H1 (cell line): ENCODE data around the gene COL26A1. TPM values are rescaled to one million over a fixed set of nuclear protein-coding genes. Genes with fewer than 3 reads are reported as not detected.
A peak's percentile ranks its signal among the peaks of the same experiment; 100 is the strongest.

Experiments
- CTCF ChIA-PET: fragments of 300-600 bp; sonication (Branson Sonifier 250); formaldehyde crosslinking; loops from one replicate; lab custom pipeline; 2021; ENCODE audit not compliant: partially characterized antibody; lab: Charles Lee
- POLR2A ChIA-PET: fragments of 300-600 bp; sonication (Branson Sonifier 250); formaldehyde crosslinking; loops from one replicate; lab custom pipeline; 2021; ENCODE audit warnings: inconsistent platforms; ENCODE audit not compliant: partially characterized antibody; lab: Charles Lee
- DNase-seq, 2 experiments: peaks; one replicate each; pipeline versions ENCODE4 v3.0.0 to v3.0.0-alpha.2; 2010 to 2022; ENCODE audit warnings: low spot score in 2 of 2, low read depth in 1 of 2, mixed read lengths in 1 of 2
- FAIRE-seq: peaks from 2 replicates; lab custom pipeline; 2011; peaks lifted over from hg19 to GRCh38; lab: Jason Lieb, UNC
- H2AFZ ChIP-seq: 2 replicates; pipeline ENCODE4 v1.8.1; 2012; ENCODE audit warnings: low read length, inconsistent platforms
- H2AK5ac ChIP-seq: 2 replicates; pipeline ENCODE4 v1.6.1; 2013; ENCODE audit warnings: low read depth, low read length
- H2BK120ac ChIP-seq: replicated peaks from 2 replicates; pipeline ENCODE3; 2013; ENCODE audit warnings: low read depth, low read length, inconsistent platforms
- H2BK12ac ChIP-seq: 2 replicates; pipeline ENCODE4 v1.6.1; 2013; ENCODE audit warnings: low read depth, low read length
- H2BK15ac ChIP-seq: 2 replicates; pipeline ENCODE4 v1.6.1; 2013; ENCODE audit warnings: low read length
- H2BK20ac ChIP-seq: 2 replicates; pipeline ENCODE4 v1.6.1; 2013; ENCODE audit warnings: low read length
- H2BK5ac ChIP-seq: 2 replicates; pipeline ENCODE4 v1.6.1; 2013; ENCODE audit warnings: low read depth, low read length
- H3K14ac ChIP-seq: 2 replicates; pipeline ENCODE4 v1.6.1; 2013; ENCODE audit warnings: inconsistent platforms; ENCODE audit not compliant: insufficient read length
- H3K18ac ChIP-seq: 2 replicates; pipeline ENCODE4 v1.6.1; 2013; ENCODE audit warnings: low read length; ENCODE audit errors: extremely low read depth
- H3K23ac ChIP-seq: 2 replicates; pipeline ENCODE4 v1.6.1; 2013; ENCODE audit warnings: inconsistent platforms; ENCODE audit not compliant: insufficient read length
- H3K23me2 ChIP-seq: 2 replicates; pipeline ENCODE4 v1.6.1; 2013; ENCODE audit warnings: low read depth, low read length
- H3K27ac ChIP-seq: 2 replicates; pipeline ENCODE4 v1.6.1; 2011; ENCODE audit warnings: low read depth, low read length, inconsistent platforms
- H3K27me3 ChIP-seq, 4 experiments: replicated peaks in 1 of 4; 1 replicate in 1 of 4; 2 replicates in 3 of 4; pipeline versions ENCODE4 v1.6.1 to v1.8.1; 2011 to 2013; ENCODE audit warnings: low read length in 3 of 4, mild to moderate bottlenecking in 3 of 4, inconsistent platforms in 2 of 4, mixed read lengths in 2 of 4, moderate library complexity in 1 of 4; ENCODE audit not compliant: control insufficient read depth in 3 of 4, insufficient read depth in 3 of 4; ENCODE audit errors: extremely low read depth in 1 of 4
- H3K36me3 ChIP-seq, 4 experiments: 2 replicates each; pipeline versions ENCODE4 v1.6.1 to v1.8.1; 2011 to 2013; ENCODE audit warnings: mild to moderate bottlenecking in 4 of 4, low read length in 3 of 4, moderate library complexity in 2 of 4, control low read depth in 1 of 4, inconsistent platforms in 1 of 4; ENCODE audit not compliant: insufficient read depth in 4 of 4, control insufficient read depth in 2 of 4
- H3K4ac ChIP-seq: replicated peaks from 2 replicates; pipeline ENCODE3; 2013; ENCODE audit warnings: low read length, low read depth, mixed read lengths, inconsistent platforms; ENCODE audit not compliant: insufficient read length
- H3K4me1 ChIP-seq, 4 experiments: replicated peaks in 1 of 4; 1 replicate in 1 of 4; 2 replicates in 3 of 4; pipeline versions ENCODE4 v1.6.1 to v1.8.1; 2011 to 2013; ENCODE audit warnings: low read length in 3 of 4, inconsistent platforms in 2 of 4, mixed read lengths in 1 of 4; ENCODE audit not compliant: insufficient read depth in 4 of 4, control insufficient read depth in 3 of 4
- H3K4me2 ChIP-seq, 2 experiments: 2 replicates each; pipeline versions ENCODE4 v1.6.1 to v1.8.1; 2011 to 2013; ENCODE audit warnings: low read depth in 2 of 2, low read length in 2 of 2, control low read depth in 1 of 2, inconsistent platforms in 1 of 2, mild to moderate bottlenecking in 1 of 2; ENCODE audit not compliant: insufficient read depth in 1 of 2
- H3K4me3 ChIP-seq, 4 experiments: fragments of 200-600, 300-600 bp in 1 of 4; sonication (generic), shearing (Covaris generic), sonication (Bioruptor Twin) in 1 of 4; 2 replicates each; pipeline versions ENCODE4 v1.5.1 to v1.8.1; 2011 to 2016; ENCODE audit warnings: low read length in 4 of 4, low read depth in 3 of 4, control low read depth in 2 of 4, inconsistent platforms in 2 of 4, mild to moderate bottlenecking in 2 of 4, mixed read lengths in 1 of 4, moderate library complexity in 1 of 4; ENCODE audit not compliant: insufficient read depth in 2 of 4; ENCODE audit errors: extremely low read depth in 1 of 4
- H3K56ac ChIP-seq: replicated peaks from 2 replicates; pipeline ENCODE3; 2013; ENCODE audit warnings: low read depth, mild to moderate bottlenecking, mixed read lengths, low read length, inconsistent platforms; ENCODE audit not compliant: insufficient read length
- H3K79me1 ChIP-seq: 2 replicates; pipeline ENCODE4 v1.6.1; 2013; ENCODE audit warnings: low read depth, low read length, control low read depth
- H3K79me2 ChIP-seq, 2 experiments: 2 replicates each; pipeline versions ENCODE4 v1.6.1 to v1.8.1; 2012 to 2013; ENCODE audit warnings: low read length in 2 of 2, mild to moderate bottlenecking in 2 of 2, inconsistent platforms in 1 of 2; ENCODE audit not compliant: insufficient read depth in 2 of 2, control insufficient read depth in 1 of 2
- H3K9ac ChIP-seq, 4 experiments: replicated peaks in 1 of 4; 1 replicate in 1 of 4; 2 replicates in 3 of 4; pipeline versions ENCODE4 v1.6.1 to v1.8.1; 2011 to 2013; ENCODE audit warnings: low read depth in 3 of 4, low read length in 3 of 4, control low read depth in 2 of 4, mild to moderate bottlenecking in 2 of 4, moderate library complexity in 2 of 4, inconsistent platforms in 1 of 4; ENCODE audit errors: extremely low read depth in 1 of 4
- H3K9me3 ChIP-seq, 2 experiments: 2 replicates each; pipeline versions ENCODE4 v1.6.1 to v1.8.1; 2012 to 2013; ENCODE audit warnings: mild to moderate bottlenecking in 2 of 2, moderate library complexity in 2 of 2, control low read depth in 1 of 2, inconsistent platforms in 1 of 2, low read depth in 1 of 2, low read length in 1 of 2, mixed read lengths in 1 of 2; ENCODE audit not compliant: insufficient read depth in 2 of 2
- H4K20me1 ChIP-seq, 2 experiments: replicated peaks in 1 of 2; 2 replicates each; pipeline versions ENCODE3 to v1.8.1; 2011 to 2013; ENCODE audit warnings: inconsistent platforms in 2 of 2, low read length in 2 of 2, mild to moderate bottlenecking in 1 of 2; ENCODE audit not compliant: insufficient read depth in 2 of 2, control insufficient read depth in 1 of 2
- H4K5ac ChIP-seq: 2 replicates; pipeline ENCODE4 v1.6.1; 2013; ENCODE audit warnings: low read length, low read depth, mixed read lengths, inconsistent platforms; ENCODE audit not compliant: insufficient read length
- H4K8ac ChIP-seq: 2 replicates; pipeline ENCODE4 v1.8.0; 2013; ENCODE audit warnings: mild to moderate bottlenecking, moderate library complexity, low read length, inconsistent platforms; ENCODE audit not compliant: insufficient read depth; ENCODE audit errors: extremely low read depth
- H4K91ac ChIP-seq: replicated peaks from 2 replicates; pipeline ENCODE3; 2013; ENCODE audit warnings: low read length, mixed read lengths, inconsistent platforms; ENCODE audit not compliant: insufficient read length
- HDAC6 ChIP-seq: IDR thresholded peaks from one replicate; pipeline ENCODE4 v1.7.1; 2012; ENCODE audit warnings: low read depth, mild to moderate bottlenecking, inconsistent platforms, low read length, moderate library complexity
- JUN ChIP-seq: IDR thresholded peaks from 2 replicates; pipeline ENCODE4 v1.6.1; 2011; ENCODE audit warnings: low read depth, mild to moderate bottlenecking, improper control_type of control experiment, low read length
- KDM4A ChIP-seq: IDR thresholded peaks from one replicate; pipeline ENCODE4 v1.7.1; 2012; ENCODE audit warnings: low read depth, mild to moderate bottlenecking, moderate library complexity, low read length, inconsistent platforms; ENCODE audit not compliant: severe bottlenecking
- NRF1 ChIP-seq: IDR thresholded peaks from 2 replicates; pipeline ENCODE4 v1.6.1; 2011; ENCODE audit warnings: mild to moderate bottlenecking, low read depth, low read length, improper control_type of control experiment
- RAD21 ChIP-seq, 2 experiments: IDR thresholded peaks in 1 of 2; conservative IDR thresholded peaks in 1 of 2; 2 replicates each; pipeline ENCODE4 v1.6.1; 2011; ENCODE audit warnings: low read depth in 2 of 2, low read length in 2 of 2, improper control_type of control experiment in 1 of 2, inconsistent platforms in 1 of 2, mild to moderate bottlenecking in 1 of 2, moderate library complexity in 1 of 2
- TEAD4 ChIP-seq: IDR thresholded peaks from 2 replicates; pipeline ENCODE4 v1.6.1; 2012; ENCODE audit warnings: low read depth, low read length, inconsistent platforms, mixed read lengths
- WGBS, 2 experiments: shearing (Covaris generic) in 1 of 2; methylation state at CpG; one replicate each; pipeline versions ENCODE4 v1.1.6 to v1.1.7; 2013 to 2015; ENCODE audit warnings: low lambda C conversion rate in 2 of 2, mixed read lengths in 2 of 2, inconsistent platforms in 1 of 2, low coverage in 1 of 2, missing lambda C conversion rate in 1 of 2; ENCODE audit not compliant: insufficient replicate concordance in 2 of 2, insufficient coverage in 1 of 2, insufficient read length in 1 of 2; ENCODE audit errors: extremely low coverage in 1 of 2, missing lambda C conversion rate in 1 of 2; 5-methylcytosine and 5-hydroxymethylcytosine counted together
- polyA plus RNA-seq, 7 experiments: library from polyadenylated mRNA; depleted of rRNA in 3 of 7; stranded (reverse) in 5 of 7; unstranded in 2 of 7; fragments of >200 nt in 5 of 7; fragments of 200-250 nt in 2 of 7; gene quantifications; 1 replicate in 5 of 7; 2 replicates in 1 of 7; 4 replicates in 1 of 7; pipeline versions ENCODE4 v1.2.1 to v1.2.3, GENCODE V29; 2011 to 2013; ENCODE audit warnings: missing spikeins in 2 of 7, mixed read lengths in 2 of 7
- total RNA-seq: library from RNA; stranded (reverse); fragmentation: NEBNext Ultra II Directional; extraction: Animal tissue kit (Norgen Biotek cat#: 25700); gene quantifications from 2 replicates; pipeline ENCODE4 v1.2.1, GENCODE V29; 2021

The COL26A1 gene
- total and polyA plus RNA-seq, 2 of the 8 experiments (the other 6 are each of a cell fraction or from before 2014, with no cell fraction given) = 51.1 to 68.8 TPM

- no peak overlapping the region for H3K14ac ChIP-seq
- peaks cover 5% of the 10 kb centered on the region; the same call in 1 of the 2 replicates for H3K23me2 ChIP-seq
- peaks cover 4% of the 10 kb centered on the region for H3K79me1 ChIP-seq
- peaks cover 2 to 3% (median 3%) of the 10 kb centered on the region in 4 experiments for H3K4me1 ChIP-seq
- H3K9ac ChIP-seq = no peak overlapping the region
- peaks cover 0 to 3% of the 10 kb centered on the region in 2 experiments; a peak in 1 of 4 replicates for H3K79me2 ChIP-seq
- WGBS, 2 experiments = 94% methylated on average over 7 of the region's 7 CpGs; no CpG with 5 or more reads in 1 of the 2 experiments
- no peak overlapping the region for H3K4ac ChIP-seq
- no peak overlapping the region for H3K4me2 ChIP-seq
- no peak for FAIRE-seq
- no peak overlapping the region for H3K4me3 ChIP-seq
- H4K20me1 ChIP-seq = peaks cover 2 to 9% of the 10 kb centered on the region in 2 experiments
- H2BK20ac ChIP-seq = no peak overlapping the region
- no peaks in the 10 kb centered on the region for H3K27me3 ChIP-seq
- ChIA-PET POLR2A (interaction anchor here (2.3 kb wide), 1 partner anchor 133 kb away, joined by 9 read pairs; no protein-coding TSS in a partner anchor), CTCF (interaction anchor here (0.6 to 2.8 kb wide), 10 partner anchors 16 to 122 kb away, joined by 3 to 20 read pairs (median 4); no protein-coding TSS in a partner anchor)
- H3K9me3 ChIP-seq = no peaks in the 10 kb centered on the region; a peak in 1 of 4 replicates
- no peak overlapping the region for H3K23ac ChIP-seq
- H2AK5ac ChIP-seq = no peak overlapping the region
- no peak overlapping the region for H2BK5ac ChIP-seq
- H3K36me3 ChIP-seq = no peaks in the 10 kb centered on the region
- no peak overlapping the region for H2BK120ac ChIP-seq
- H3K27ac ChIP-seq = peak overlapping the region; percentile 15; the same call in 1 of the 2 replicates
- H3K56ac ChIP-seq = no peak overlapping the region
- H2BK12ac ChIP-seq = no peak overlapping the region
- no peak overlapping the region for H4K8ac ChIP-seq
- H3K18ac ChIP-seq = no peak overlapping the region
- H4K5ac ChIP-seq = no peak overlapping the region
- DNase-seq = no peak
- no peak overlapping the region for H2AFZ ChIP-seq
- H2BK15ac ChIP-seq = no peak overlapping the region
- no peak overlapping the region for H4K91ac ChIP-seq
- TF ChIP-seq TEAD4 (no peak), KDM4A (no peak), JUN (no peak), RAD21 (IDR thresholded peaks at IDR 0.05 in 1 of 2, conservative IDR thresholded peaks at IDR 0.05 in 1 of 2; ENCODE audit: low read depth in 2 of 2, low read length in 2 of 2) (no peak), HDAC6 (no peak), NRF1 (no peak)
Observed at GRCh38 chr7:101441890-101442289, 79.2 kb downstream of the COL26A1 start.
